Peyer's patch (tissue), 4 donors: ENCODE results near the gene MARK4. TPM values are rescaled to one million over a fixed set of nuclear protein-coding genes. Genes with fewer than 3 reads are reported as not detected.

Source experiments
- DNase-seq, 3 donors: peaks; one replicate each; pipeline ENCODE4 v3.0.0-alpha.2; 2017 to 2019
- H3K27ac ChIP-seq, 4 donors: fragments of 200-600 bp; sonication (generic); one replicate each; pipeline ENCODE4 v1.5.1; 2016 to 2019
- H3K27me3 ChIP-seq, 2 donors: fragments of 200-600 bp; sonication (generic); one replicate each; pipeline ENCODE4 v1.5.1; 2019
- H3K36me3 ChIP-seq, 3 donors: fragments of 200-600 bp; sonication (generic); one replicate each; pipeline ENCODE4 v1.5.1; 2016 to 2019
- H3K4me1 ChIP-seq, 4 donors: fragments of 200-600 bp; sonication (generic); one replicate each; pipeline ENCODE4 v1.5.1; 2016 to 2019
- H3K4me3 ChIP-seq, 4 donors: fragments of 200-600 bp; sonication (generic); 1 replicate in 3 of 4; 2 replicates in 1 of 4; pipeline ENCODE4 v1.5.1; 2016 to 2019; ENCODE audit warnings: mild to moderate bottlenecking in 1 of 4
- H3K9me3 ChIP-seq, 4 donors: fragments of 200-600 bp; sonication (generic); one replicate each; pipeline ENCODE4 v1.5.1; 2016 to 2019; ENCODE audit warnings: mild to moderate bottlenecking in 1 of 4
- CTCF ChIP-seq, 6 experiments: fragments of 450-650 bp in 4 of 6; fragments of 200-600 bp in 2 of 6; sonication (generic) in 1 of 6; IDR thresholded peaks; one replicate each; pipeline ENCODE4 v1.5.1; 2017 to 2019; ENCODE audit warnings: antibody characterized with exemption in 6 of 6, mild to moderate bottlenecking in 3 of 6, moderate library complexity in 1 of 6
- POLR2A ChIP-seq, 2 donors: fragments of 450-650 bp; IDR thresholded peaks; one replicate each; pipeline ENCODE4 v1.5.1; 2017; ENCODE audit warnings: antibody characterized with exemption in 2 of 2, mild to moderate bottlenecking in 2 of 2, moderate library complexity in 2 of 2
- total RNA-seq, 4 donors: library from RNA; depleted of rRNA; stranded (reverse); fragments of >200 nt; gene quantifications; one replicate each; pipeline ENCODE4 v1.1.0, GENCODE V29; 2016

The MARK4 gene
- total RNA-seq, 4 donors from 2014 or later, result 8.1 to 63.5 (median 23.4) TPM

- no peaks in the 10 kb centered on the region for H3K36me3 ChIP-seq
- TF ChIP-seq POLR2A (IDR thresholded peaks at IDR 0.05) (no peak), CTCF (IDR thresholded peaks at IDR 0.05) (no peak)
- no peak for DNase-seq
- H3K9me3 ChIP-seq, result no peaks in the 10 kb centered on the region
- no peak overlapping the region for H3K27ac ChIP-seq
- H3K4me1 ChIP-seq, result no peaks in the 10 kb centered on the region
- no peak overlapping the region for H3K4me3 ChIP-seq
- H3K27me3 ChIP-seq, result peaks cover 0 to 9% of the 10 kb centered on the region in 2 donors
Observed at GRCh38 chr19:45231891-45232290, 19.2 kb upstream of the MARK4 start.

- H3K4me3 ChIP-seq, result no peak overlapping the region
- peaks cover 0 to 9% of the 10 kb centered on the region in 2 donors for H3K27me3 ChIP-seq
- DNase-seq, result no peak
Observed at GRCh38 chr19:45234089-45234869, 16.8 kb upstream of the MARK4 start.

GRCh38 chr19:45235485-45235884 lies 15.6 kb upstream of the MARK4 start:
- Histone ChIP-seq H3K36me3 (no peaks in the 10 kb centered on the region), H3K27me3 (peaks cover 0 to 9% of the 10 kb centered on the region in 2 donors), H3K27ac (no peak overlapping the region), H3K4me3 (no peak overlapping the region), H3K9me3 (no peaks in the 10 kb centered on the region), H3K4me1 (no peaks in the 10 kb centered on the region)
- DNase-seq, result no peak
- no peak for TF ChIP-seq CTCF (IDR thresholded peaks at IDR 0.05)

More at GRCh38 chr19:45234089-45234869, 16.8 kb upstream of the MARK4 start:
- TF ChIP-seq POLR2A (IDR thresholded peaks at IDR 0.05), result no peak
- TF ChIP-seq CTCF (IDR thresholded peaks at IDR 0.05), result no peak
- H3K4me1 ChIP-seq, result no peaks in the 10 kb centered on the region
- no peaks in the 10 kb centered on the region for H3K9me3 ChIP-seq
- no peaks in the 10 kb centered on the region for H3K36me3 ChIP-seq
- H3K27ac ChIP-seq, result no peak overlapping the region

DNA sequence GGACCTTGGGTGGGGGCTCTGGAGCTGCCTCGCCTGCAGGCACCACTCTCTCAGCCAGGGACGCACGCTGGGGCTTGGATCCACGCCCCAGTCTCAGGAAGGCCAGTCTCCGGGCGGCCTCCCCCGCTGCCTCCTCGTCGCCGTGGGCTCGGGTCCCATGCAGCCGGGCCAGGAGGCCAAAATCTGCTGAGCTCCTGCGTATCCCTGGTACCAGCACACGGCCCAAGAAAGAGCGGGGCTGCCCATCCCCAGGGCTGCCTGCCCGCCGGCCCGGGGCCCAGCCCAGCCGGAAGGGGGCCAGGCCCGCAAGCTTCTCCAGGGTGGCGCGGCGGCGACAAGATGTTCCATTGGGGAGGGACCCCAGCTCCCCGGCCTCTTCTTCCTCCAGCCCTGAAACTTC lies 12.5 kb upstream of the MARK4 start:
- TF ChIP-seq POLR2A (IDR thresholded peaks at IDR 0.05), result no peak
- TF ChIP-seq CTCF (IDR thresholded peaks at IDR 0.05), result no peak
- H3K4me1 ChIP-seq, result no peaks in the 10 kb centered on the region
- H3K4me3 ChIP-seq, result no peak overlapping the region
- H3K27me3 ChIP-seq, result peaks cover 0 to 5% of the 10 kb centered on the region in 2 donors
- no peak overlapping the region for H3K27ac ChIP-seq
- DNase-seq, result no peak
- H3K36me3 ChIP-seq, result no peaks in the 10 kb centered on the region
- H3K9me3 ChIP-seq, result no peaks in the 10 kb centered on the region

DNA sequence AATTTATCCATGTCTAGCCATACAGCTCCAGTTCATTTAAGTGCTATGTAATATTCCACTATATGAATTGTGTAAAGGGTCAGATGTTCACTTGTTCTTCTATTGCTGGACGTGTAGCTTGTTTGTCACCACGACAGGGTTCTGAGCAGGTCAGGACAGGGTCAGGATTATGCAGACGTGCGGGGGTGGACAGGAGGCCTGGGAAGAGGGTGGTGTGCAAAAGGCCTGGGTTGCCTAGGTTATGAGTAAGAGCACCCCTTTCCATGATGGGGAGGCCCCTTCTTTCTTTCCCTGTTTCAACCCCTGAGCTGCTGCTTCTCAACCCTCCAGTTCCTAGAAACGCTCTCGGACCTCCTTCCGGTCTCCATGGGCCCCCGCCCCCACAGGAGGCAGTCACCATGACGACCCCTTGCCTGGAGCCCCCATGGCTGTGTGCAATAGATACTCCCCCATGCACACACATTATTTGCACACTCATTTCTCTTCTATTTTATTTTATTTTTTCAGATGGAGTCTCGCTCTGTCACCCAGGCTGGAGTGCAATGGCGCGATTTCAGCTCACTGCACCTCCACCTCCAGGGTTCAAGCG lies 7.8 kb upstream of the MARK4 start:
- Histone ChIP-seq H3K27ac (no peak overlapping the region), H3K9me3 (no peaks in the 10 kb centered on the region), H3K4me1 (no peaks in the 10 kb centered on the region), H3K27me3 (no peaks in the 10 kb centered on the region), H3K36me3 (no peaks in the 10 kb centered on the region), H3K4me3 (no peak overlapping the region)
- TF ChIP-seq CTCF (IDR thresholded peaks at IDR 0.05), result no peak
- TF ChIP-seq POLR2A (IDR thresholded peaks at IDR 0.05), result no peak
- no peak for DNase-seq
